GM18505 (cell line): ENCODE data around the gene PAX5.
A peak's percentile ranks its signal among the peaks of the same experiment; 100 is the strongest.

Experiments
- ATAC-seq: cut with Tn5 transposase; IDR thresholded peaks from one replicate; pipeline ENCODE4 v1.9.1; 2021; ENCODE audit not compliant: unreplicated experiment
- POLR2A ChIP-seq: IDR thresholded peaks from 4 replicates; pipeline ENCODE4 v1.6.1; 2011; ENCODE audit warnings: borderline replicate concordance; ENCODE audit not compliant: insufficient read depth, insufficient read length; ENCODE audit errors: extremely low read depth

Gene PAX5

GRCh38 chr9:36893184-36893583, 140.9 kb downstream of the PAX5 start:
- ATAC-seq: no peak
- no peak for TF ChIP-seq POLR2A

GRCh38 chr9:36892279-36892678, 141.8 kb downstream of the PAX5 start:
- no peak for TF ChIP-seq POLR2A
- ATAC-seq: no peak

GRCh38 chr9:36891341-36891811, 142.7 kb downstream of the PAX5 start:
- ATAC-seq: no peak
- TF ChIP-seq POLR2A: no peak

GRCh38 chr9:36889844-36890243, 144.2 kb downstream of the PAX5 start:
- no peak for ATAC-seq
- no peak for TF ChIP-seq POLR2A

- ATAC-seq: no peak
- TF ChIP-seq POLR2A: no peak
These were observed 145.5 kb downstream of the PAX5 start for GRCh38 chr9:36888551-36888950.

- no peak for TF ChIP-seq POLR2A
- ATAC-seq: no peak
These were observed 149.3 kb downstream of the PAX5 start for GRCh38 chr9:36884721-36885120.

GRCh38 chr9:36882594-36882993, 151.5 kb downstream of the PAX5 start:
- no peak for ATAC-seq
- TF ChIP-seq POLR2A: peak; percentile 30

GRCh38 chr9:36881743-36882441, 152.2 kb downstream of the PAX5 start:
- no peak for TF ChIP-seq POLR2A
- no peak for ATAC-seq

GRCh38 chr9:36881316-36881715, 152.8 kb downstream of the PAX5 start:
- no peak for ATAC-seq
- TF ChIP-seq POLR2A: no peak

GRCh38 chr9:36880075-36880474, 154.0 kb downstream of the PAX5 start:
- no peak for TF ChIP-seq POLR2A
- ATAC-seq: no peak

- TF ChIP-seq POLR2A: peak; percentile 1
- peak; percentile 56 for ATAC-seq
These were observed 154.8 kb downstream of the PAX5 start for GRCh38 chr9:36878986-36879982.

GRCh38 chr9:36877239-36877638, 156.8 kb downstream of the PAX5 start:
- no peak for TF ChIP-seq POLR2A
- ATAC-seq: no peak

- ATAC-seq: no peak
- TF ChIP-seq POLR2A: no peak
These were observed 158.0 kb downstream of the PAX5 start for GRCh38 chr9:36876056-36876455.
